AG04450 (cell line): ENCODE data around the gene APOL1. TPM values are rescaled to one million over a fixed set of nuclear protein-coding genes. Genes with fewer than 3 reads are reported as not detected.
"Not testable (repeated sequence)": the region's sequence is repeated elsewhere in the genome, so short reads cannot be mapped to it uniquely, and the experiment has no call there.

Experiments used
- CTCF ChIA-PET: fragments of 300-600, 350-600 bp; formaldehyde crosslinking; extraction: SDS; loops from one replicate; lab custom pipeline; 2022; ENCODE audit warnings: antibody characterized with exemption, inconsistent platforms; lab: Charles Lee
- POLR2A ChIA-PET: fragments of 350-600 bp; formaldehyde crosslinking; extraction: SDS; loops from one replicate; lab custom pipeline; 2021; ENCODE audit warnings: antibody characterized with exemption, inconsistent platforms; lab: Yijun Ruan, JAX
- DNase-seq: peaks from one replicate; pipeline ENCODE4 v3.0.0-alpha.2; 2011; ENCODE audit warnings: low read depth, low spot score
- H3K27ac ChIP-seq: one replicate; pipeline ENCODE4 v1.5.1; 2012; ENCODE audit warnings: low read depth, low read length, control low read depth
- H3K27me3 ChIP-seq: one replicate; pipeline ENCODE4 v1.6.0; 2012; ENCODE audit warnings: low read length; ENCODE audit not compliant: control insufficient read depth, insufficient read depth
- H3K4me3 ChIP-seq: 2 replicates; pipeline ENCODE4 v1.5.1; 2011; ENCODE audit warnings: mild to moderate bottlenecking, low read depth, low read length, control low read depth
- H3K9me3 ChIP-seq: 2 replicates; pipeline ENCODE4 v1.5.1; 2012; ENCODE audit warnings: low read length; ENCODE audit not compliant: control insufficient read depth, insufficient read depth
- CTCF ChIP-seq: IDR thresholded peaks from 2 replicates; pipeline ENCODE4 v1.5.1; 2011; ENCODE audit warnings: low read depth, low read length, control low read depth, inconsistent platforms
- polyA plus RNA-seq: library from polyadenylated mRNA; depleted of rRNA; stranded (reverse); fragments of >200 nt; gene quantifications from 2 replicates; pipeline ENCODE4 v1.2.3, GENCODE V29; 2011

APOL1 gene
- polyA plus RNA-seq, 1 experiment, result 3.8 TPM

- ChIA-PET POLR2A (interaction anchor here (0.9 kb wide), 1 partner anchor 10 kb away, joined by 4 read pairs; the partner anchor contains the start of gene APOL2), CTCF (no interaction called here)
Measured at GRCh38 chr22:36228944-36229343, 24.0 kb upstream of the APOL1 start.

GRCh38 chr22:36229649-36230048 lies 23.3 kb upstream of the APOL1 start:
- POLR2A ChIA-PET, H3K27me3 ChIP-seq, CTCF ChIA-PET, DNase-seq, H3K27ac ChIP-seq, H3K4me3 ChIP-seq, H3K9me3 ChIP-seq: not testable (repeated sequence)

More at GRCh38 chr22:36228944-36229343, 24.0 kb upstream of the APOL1 start:
- no peak for TF ChIP-seq CTCF
- no peak for DNase-seq
- H3K27me3 ChIP-seq, result no peaks in the 10 kb centered on the region
- no peaks in the 10 kb centered on the region for H3K9me3 ChIP-seq
- no peak overlapping the region for H3K27ac ChIP-seq
- H3K4me3 ChIP-seq, result no peak overlapping the region

GRCh38 chr22:36231051-36231450 lies 21.9 kb upstream of the APOL1 start:
- DNase-seq, H3K9me3 ChIP-seq, H3K27me3 ChIP-seq, POLR2A ChIA-PET, H3K27ac ChIP-seq, H3K4me3 ChIP-seq: not testable (repeated sequence)
- CTCF ChIA-PET, result interaction anchor here (1.2 kb wide), 1 partner anchor 255 kb away, joined by 3 read pairs; no protein-coding TSS in a partner anchor

- CTCF ChIA-PET, result no interaction called here
- H3K4me3 ChIP-seq, result no peak overlapping the region
- no peaks in the 10 kb centered on the region for H3K27me3 ChIP-seq
- H3K27ac ChIP-seq, result no peak overlapping the region
- no peak for DNase-seq
- POLR2A ChIA-PET, result no interaction called here
- H3K9me3 ChIP-seq, result no peaks in the 10 kb centered on the region
- TF ChIP-seq CTCF, result no peak
Measured at GRCh38 chr22:36232715-36233401, 20.1 kb upstream of the APOL1 start.

- no peak for DNase-seq
- Histone ChIP-seq H3K27me3 (no peaks in the 10 kb centered on the region), H3K4me3 (no peak overlapping the region), H3K27ac (no peak overlapping the region), H3K9me3 (no peaks in the 10 kb centered on the region)
- TF ChIP-seq CTCF, result no peak
- POLR2A ChIA-PET, result no interaction called here
- CTCF ChIA-PET, result no interaction called here
Measured at GRCh38 chr22:36233796-36234195, 19.1 kb upstream of the APOL1 start.

GRCh38 chr22:36234213-36234612 lies 18.7 kb upstream of the APOL1 start:
- H3K27ac ChIP-seq, result no peak overlapping the region
- POLR2A ChIA-PET, result no interaction called here
- DNase-seq, result no peak
- H3K9me3 ChIP-seq, result no peaks in the 10 kb centered on the region
- no peak overlapping the region for H3K4me3 ChIP-seq
- no peaks in the 10 kb centered on the region for H3K27me3 ChIP-seq
- TF ChIP-seq CTCF, result no peak
- CTCF ChIA-PET, result no interaction called here
